Stimulated activated CD8-positive, alpha-beta memory T cell treated with anti-CD3 and anti-CD28 coated beads, Interleukin-7, amount 100 ng/mL, for 4 hours (primary cell): ENCODE data around the gene CLASP2.

ENCODE experiments used
- DNase-seq, 2 donors: peaks; one replicate each; pipeline ENCODE4 v3.0.0-alpha.2; 2020; ENCODE audit warnings: low read depth in 2 of 2

Gene CLASP2

DNA sequence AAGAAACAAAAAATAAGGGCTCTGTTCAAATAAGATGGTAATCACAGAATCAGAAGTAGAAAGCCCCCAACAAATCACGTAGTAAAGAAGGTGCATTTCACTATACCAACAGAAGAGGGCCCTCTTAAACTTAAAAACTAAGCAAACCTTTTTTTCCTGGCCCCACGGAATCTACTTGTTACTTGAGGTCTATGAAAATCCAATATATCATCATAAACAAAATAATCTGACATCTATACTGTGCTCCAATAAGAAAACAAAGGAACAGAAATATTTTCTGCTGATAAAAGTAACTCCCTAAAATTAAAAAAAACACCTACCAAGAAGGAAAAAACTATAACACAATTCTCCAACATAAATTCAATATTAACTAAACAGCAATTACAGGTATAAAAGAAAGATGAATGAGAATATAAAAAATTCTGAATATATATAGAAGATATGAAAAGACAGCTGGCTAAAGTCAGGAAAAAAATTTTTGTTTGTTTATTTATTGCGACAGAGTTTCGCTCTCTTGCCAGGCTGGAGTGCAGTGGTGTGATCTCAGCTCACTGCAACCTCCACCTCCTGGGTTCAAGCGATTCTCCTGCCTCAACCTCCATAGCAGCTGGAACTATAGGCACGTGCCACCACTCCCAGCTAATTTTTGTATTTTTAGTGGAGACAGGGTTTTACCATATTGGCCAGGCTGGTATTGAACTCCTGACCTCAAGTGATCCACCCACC, 81.8 kb downstream of the CLASP2 start:
- DNase-seq: no peak

DNA sequence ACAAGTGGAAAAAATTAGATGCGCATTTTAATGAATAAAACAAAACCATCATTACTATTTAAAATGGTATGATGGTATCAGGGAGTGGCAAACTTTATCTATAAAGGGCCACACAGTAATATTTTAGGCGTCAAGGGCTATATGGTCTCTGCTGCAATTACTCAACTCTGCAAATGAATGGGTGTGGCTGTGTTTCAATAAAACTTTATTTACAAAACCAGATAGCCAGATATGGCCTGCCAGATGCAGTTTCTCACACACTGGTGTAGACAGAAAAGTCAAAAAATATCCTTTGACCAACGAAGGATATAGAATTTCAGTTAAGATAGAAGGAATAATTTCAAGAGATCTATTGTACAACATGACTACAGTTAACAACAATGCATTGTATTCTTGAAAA, 83.8 kb downstream of the CLASP2 start:
- no peak for DNase-seq

DNA sequence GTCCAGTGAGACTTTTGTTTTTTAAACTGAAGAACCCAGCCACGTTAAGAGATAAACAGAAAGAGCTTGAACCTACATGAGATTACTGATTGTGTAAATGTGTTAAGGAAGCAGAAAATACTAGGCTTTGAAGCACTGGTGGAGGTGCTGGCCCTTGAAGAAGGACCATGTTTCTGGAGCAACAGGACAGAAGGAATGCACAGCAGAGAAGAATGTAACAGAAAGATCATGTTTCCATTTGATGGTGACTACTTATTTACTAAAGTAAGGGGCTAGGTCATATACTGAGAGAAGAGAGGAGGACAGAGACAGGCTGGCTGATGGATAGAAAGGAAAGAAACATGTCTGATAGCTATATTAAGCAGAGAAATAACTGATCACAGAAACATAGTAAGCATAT, 88.8 kb downstream of the CLASP2 start:
- DNase-seq: no peak

DNA sequence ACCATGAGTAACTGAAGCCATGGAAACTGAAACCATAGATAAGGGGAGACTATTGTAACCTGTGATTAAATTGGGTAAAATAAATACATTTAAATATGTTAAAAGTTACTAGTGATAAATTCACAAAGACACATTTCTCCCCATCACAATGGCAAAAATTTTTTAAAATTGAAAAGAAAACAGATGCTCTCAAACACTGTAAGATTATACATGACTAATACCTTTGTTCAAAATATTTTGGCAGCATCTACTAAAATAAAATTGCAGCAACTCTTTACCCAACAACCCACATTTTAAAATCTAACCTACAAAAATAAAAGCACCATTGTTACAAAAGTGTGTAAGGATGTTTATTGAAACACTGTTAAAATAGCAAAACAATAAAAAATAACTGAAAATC, 93.3 kb downstream of the CLASP2 start:
- DNase-seq: no peak

DNA sequence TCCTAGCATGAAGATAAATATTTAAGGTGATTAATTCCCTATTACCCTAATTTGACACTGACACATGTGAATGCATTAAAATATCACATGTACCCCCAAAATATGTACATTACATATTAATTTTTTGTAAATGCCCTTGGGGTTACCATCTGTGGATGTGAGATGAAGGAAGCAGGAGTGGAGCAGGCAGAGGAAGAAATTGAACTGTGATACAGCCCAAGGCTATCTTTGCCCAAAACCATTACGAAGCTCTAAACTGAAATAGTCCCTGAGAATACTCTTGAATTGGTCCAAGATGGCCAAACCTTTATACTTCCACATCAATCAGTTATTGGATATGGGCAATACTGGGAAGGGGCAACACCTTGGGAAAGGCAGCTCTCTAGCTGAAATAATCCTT, 105.0 kb downstream of the CLASP2 start:
- no peak for DNase-seq

DNA sequence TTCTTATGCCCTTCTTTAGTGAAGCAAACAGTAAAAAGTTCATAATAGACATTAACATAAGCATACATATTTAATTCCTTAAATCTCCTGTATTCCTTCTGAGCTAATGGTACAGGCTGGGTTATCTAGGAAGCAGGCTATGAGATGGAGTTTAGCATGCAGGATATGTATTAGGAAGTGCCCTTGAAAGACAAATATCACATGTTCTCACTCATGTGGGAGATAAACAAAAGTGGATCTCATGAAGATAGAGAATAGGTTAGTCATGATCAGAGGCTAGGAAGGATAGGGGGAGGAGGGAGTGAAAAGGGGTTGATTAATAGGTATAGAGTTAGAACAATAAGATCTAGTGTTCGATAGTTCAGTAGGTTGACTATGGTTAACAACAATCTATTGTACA, 105.4 kb downstream of the CLASP2 start:
- no peak for DNase-seq

DNA sequence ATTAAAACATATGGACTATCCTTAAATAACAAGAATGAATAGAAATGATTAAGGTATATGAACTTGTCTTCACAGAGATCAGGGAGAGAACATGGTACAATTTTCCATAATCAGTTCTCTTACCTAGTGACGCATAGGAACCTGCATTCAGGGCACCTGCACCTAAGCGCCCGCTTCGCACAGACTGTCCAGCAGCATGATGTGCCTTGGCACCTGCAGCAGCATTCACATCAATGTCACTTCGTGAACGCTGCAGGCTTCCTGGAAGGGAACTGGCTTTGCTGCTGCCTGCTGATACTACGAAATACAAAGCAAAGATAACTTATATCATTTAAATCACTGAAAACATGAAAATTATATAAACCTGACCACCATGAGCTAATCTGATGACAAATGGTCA, 115.2 kb downstream of the CLASP2 start:
- no peak for DNase-seq

DNA sequence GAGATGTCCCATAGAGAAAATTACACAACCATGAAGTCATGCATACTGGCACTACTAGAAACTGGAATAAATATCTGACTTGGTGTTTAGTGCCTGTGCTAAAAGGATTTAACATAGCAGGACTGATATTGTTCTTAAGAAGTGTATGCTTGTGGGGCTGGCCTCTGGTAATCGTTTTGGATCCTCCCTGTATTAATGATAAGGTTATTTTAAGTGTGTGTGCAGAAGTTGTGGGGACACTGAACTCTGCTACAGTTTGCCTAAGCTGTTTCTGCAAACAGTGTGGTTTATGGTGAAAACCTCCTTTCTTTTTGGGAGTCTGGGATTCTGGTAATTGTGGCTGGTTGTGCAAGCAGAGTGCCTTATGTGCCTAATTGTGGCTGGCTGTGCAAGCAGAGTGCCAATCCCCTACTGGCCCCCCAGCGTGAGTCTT, 120.8 kb downstream of the CLASP2 start:
- DNase-seq: no peak

DNA sequence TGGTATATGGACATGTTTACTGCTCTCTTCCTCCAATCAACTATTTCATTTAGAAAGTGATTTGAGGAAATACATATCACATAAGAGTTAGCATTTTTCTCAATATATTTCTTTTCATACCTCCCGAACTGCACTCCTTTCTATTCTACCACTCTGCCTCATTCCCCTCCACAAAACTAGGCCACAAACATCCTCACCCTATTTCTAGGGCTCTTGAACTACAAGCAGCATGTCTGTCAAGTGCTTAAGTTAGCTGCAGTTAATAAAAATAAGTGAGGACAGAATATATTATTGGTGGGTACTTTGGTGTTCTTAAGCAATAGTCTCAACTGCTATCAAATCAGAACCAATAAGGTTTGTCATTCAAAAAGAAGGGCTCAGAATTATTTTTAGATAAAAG, 125.1 kb downstream of the CLASP2 start:
- no peak for DNase-seq

DNA sequence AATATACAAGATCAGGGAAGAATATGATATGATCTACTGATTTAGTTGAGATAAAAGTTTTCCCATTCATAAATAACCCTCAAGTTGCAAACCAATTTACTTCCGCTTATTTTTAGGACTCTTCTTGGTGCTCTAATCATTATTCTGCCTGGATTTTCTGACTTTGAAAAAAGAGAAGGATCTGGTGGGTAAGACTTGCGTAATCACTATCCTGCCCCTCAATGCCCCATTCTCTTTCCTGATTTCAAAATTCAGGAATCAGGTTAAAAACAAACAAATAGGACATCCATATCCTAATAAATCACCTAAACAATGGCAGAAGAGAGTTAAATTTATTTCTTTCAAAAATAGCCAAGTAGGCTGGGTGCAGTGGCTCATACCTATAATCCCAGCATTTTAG, 127.5 kb downstream of the CLASP2 start:
- no peak for DNase-seq

DNA sequence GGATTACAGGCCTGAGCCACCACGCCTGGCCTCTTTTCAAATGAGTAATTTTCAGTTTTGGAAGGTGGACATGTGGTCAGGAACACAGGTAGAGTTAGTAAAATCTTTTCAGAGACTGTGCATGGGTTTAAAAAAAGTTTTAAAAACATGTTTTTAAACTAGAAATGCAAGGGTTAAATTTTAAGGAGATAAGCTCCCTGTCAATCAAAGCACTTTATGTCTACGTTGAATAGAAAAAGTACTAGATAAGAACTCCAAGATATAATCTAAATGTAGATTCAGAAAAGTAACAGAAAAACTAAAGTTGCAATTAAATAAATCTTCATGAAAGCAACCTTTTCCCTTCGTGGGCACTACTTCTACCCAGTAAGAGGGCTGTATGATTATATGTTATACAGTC, 131.7 kb downstream of the CLASP2 start:
- no peak for DNase-seq

DNA sequence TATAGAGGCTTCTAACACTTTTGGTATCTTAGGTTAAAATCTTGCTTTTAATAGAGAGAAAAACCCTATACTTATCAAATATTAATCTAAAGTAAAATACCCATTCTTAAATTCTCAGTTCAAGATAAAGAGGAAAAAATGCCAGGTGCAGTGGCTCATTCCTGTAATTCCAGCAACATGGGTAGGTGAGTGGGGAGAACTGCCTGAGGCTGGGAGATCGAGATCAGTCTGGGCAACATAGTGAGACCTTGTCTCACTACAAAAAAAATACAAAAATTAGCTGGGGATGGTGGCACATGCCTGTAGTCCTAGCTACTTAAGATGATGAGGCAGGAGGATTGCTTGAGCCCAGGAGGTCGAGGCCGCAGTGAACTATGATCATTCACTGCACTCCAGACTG, 135.8 kb downstream of the CLASP2 start:
- DNase-seq: no peak

DNA sequence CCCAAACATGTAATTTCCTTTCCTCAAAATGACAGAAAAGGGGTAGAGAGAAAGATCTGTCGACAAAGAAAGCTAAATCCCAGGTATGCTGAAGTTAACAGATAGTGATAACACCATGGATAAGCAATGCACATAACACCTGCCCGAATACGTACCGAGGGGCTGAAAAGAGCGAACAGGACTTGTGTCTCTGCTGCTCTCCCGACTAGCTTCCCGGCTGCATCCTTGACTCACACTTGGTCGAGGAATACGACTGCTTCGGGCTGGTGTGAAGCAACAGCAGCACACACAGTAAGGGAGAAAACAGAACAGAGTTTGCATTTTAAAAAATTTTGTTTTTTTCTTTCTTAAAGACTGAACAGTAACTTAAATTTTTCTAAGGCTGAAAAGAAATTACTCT, 136.4 kb downstream of the CLASP2 start:
- no peak for DNase-seq

DNA sequence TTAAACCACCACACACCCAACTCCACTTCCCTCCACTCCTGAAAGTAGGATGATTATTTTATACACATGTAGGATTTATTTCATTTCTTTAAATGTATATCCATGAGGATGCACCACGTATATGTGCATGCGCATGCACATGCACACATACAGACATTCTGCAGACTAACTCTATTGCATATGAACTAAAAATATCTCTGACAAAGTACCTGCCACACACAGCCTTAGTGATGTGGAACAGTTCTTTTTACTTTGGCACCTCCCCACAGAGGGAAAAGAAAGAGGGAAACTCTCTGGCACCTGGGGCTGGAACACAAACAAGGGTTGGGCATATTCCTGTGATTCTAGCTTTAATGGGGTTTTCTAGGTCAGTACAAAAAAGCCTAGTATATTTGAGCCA, 138.2 kb downstream of the CLASP2 start:
- no peak for DNase-seq

DNA sequence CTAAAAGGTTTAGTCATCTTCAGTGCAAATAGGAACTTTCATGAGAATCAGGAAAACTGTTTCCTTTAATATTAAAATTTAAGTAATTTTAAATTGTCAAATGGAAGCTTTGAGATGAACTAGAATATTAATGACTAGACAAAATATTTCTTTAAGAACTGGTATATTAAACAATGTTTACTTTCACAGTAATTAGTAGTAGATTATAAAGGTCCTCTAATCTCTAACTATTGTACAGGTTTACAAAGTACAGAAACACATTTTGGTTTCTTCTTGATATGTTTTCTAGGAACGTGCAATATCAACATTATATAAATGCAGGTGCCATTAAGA, 138.9 kb downstream of the CLASP2 start:
- no peak for DNase-seq

DNA sequence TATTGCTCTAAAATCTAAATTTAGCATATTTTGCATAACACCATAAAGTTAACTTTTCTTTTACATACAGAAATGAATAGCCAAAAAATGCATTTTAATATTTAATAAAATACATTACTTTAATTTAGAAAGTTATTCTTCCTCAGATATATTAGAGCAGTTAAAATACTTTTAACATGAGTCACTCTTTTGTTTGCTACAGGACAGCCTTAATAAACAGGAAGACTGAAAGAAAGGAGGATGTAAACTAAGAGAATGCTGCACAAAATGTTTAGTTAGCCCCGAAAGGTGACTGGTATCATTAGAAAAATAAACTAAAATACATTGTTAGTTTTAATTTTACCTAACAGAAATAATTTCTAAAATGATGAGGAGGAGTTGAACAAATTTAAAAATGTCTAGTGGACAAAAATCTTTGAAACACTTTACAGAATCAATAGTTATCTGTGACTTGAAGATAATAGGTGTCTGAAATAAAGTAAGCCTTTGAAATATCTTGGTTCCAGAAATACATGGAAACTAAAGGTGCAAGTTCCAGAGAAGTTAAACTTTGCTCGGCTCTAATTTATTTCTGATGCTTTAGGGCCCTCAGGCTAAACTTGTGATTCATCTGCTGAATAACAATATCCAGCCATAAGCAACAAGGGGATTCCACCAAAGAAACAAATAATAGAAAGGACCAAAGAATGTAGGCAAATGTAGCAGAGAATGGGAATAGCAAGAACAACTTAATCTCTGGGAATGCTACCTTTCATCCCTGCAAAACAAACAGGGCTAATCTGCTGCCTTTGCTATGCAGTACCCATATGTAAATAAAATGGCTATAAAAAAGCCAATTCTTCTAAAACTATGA, 139.5 kb downstream of the CLASP2 start:
- no peak for DNase-seq

DNA sequence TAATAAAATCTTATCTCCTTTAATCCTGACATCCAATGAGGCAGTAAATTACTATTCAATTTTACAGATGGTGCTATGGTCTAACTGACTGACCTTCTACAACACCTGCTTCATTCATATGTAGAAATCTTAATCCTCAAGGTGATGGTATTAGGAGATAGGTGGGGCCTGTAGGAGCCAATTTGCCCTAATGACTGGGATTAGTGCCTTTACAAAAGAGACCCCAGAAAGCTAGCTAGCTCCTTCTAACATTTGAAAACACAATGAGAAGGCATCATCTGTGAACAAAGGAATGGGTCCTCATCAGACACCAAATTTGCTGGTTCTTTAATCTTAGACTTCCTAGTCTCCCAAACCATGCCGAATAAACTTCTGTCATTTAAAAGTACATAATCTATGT, 140.5 kb downstream of the CLASP2 start:
- DNase-seq: no peak

DNA sequence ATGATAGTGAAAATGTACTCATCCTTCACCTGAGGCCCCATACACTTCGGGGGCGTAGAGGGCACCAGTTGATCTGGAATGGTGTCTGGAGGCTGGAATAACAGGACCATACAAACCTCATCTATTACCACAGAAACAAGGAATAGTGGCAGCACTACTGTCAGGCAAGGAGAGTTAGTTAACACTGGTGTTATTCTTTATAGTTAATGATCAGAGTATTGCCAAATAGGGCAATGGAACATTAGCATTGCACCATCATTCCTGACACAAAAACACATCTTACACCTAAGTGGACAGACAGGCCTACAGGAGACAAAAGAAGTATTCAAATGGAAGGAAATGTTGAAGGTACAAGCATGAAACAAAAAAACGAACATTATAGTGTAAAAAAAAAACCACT, 140.9 kb downstream of the CLASP2 start:
- DNase-seq: no peak

DNA sequence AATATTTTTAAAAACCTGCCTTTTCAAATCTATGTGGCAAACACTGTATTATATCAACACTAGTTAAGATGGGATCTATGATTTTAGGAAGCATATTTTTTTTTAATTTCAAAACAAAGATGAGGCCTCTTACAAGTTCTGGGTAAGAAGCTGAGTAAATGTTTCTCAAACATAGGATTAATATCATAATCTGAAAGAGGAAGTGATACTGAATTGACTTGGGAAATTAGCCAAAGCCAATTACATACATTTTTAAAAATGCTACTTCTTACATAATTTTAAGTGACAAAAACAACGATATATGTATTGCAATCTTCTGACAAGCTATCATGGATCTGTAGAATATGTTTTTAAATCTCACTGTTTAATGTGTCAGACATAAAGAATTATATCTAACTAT, 142.7 kb downstream of the CLASP2 start:
- no peak for DNase-seq

DNA sequence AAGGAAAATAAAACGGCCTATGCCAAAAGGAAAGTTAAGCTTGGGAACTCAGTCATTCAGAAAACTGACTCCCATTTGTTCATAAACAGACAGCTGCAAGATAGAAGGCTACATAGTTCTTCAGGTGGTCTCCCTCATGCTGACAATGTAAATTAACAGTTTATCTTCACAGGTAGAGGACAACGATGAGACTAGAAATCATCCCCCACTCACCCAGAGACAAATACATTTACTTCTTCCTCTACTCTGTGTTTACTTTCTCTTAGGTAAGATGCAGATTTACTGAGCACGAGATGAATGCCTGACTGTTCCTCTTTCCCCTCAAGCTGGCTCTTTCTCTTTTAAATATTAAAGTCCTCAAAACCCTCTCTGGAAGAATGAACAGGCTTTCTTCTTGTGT, 160.2 kb downstream of the CLASP2 start:
- no peak for DNase-seq

DNA sequence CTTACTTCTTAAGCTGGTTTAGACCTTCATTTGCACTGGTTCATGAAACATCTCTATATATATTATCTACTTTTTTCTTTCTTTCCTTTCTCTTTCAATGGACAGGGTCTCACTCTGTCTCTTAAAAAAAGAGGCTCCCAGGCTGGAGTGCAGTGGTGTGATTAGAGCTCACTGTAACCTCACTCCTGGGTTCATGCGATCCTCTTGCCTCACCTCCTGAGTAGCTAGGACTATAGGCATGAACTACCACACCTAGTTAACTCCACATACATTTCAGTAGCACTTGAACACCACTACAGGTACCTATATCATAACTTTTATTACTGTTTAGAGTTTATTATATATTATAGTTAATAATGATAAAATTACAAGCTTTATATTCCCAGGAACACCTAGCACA, 160.8 kb downstream of the CLASP2 start:
- DNase-seq: no peak

DNA sequence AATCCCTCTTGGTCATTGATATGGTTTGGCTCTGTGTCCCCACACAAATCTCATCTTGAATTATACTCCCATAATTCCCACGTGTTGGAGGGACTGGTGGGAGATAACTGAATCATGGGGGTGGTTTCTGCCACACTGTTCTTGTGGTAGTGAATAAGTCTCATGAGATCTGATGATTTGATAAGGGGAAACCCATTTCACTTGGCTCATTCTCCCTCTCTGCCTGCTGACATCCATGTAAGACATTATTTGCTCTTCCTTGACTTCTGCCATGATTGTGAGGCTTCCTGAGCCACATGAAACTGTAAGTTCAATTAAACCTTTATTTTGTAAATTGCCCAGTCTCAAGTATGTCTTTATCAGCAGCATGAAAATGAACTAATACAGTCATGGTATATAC, 171.0 kb downstream of the CLASP2 start:
- no peak for DNase-seq

DNA sequence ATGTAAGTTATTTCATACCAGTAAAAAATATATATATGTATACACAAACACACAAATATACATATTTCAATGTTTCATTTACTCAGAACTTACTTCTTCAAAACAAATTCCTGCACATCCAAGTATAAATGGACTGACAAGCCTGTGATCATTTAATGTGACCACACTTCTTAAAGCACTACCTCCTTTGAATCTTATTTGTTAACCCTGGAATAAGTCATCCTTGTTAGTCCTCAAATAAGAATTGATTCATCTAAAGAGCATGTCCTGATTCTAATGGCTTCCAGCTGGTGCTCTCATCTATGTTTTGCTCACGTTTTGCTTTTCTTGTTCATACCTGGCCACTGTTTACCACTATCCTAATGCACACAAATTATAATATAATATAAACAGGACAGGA, 173.9 kb downstream of the CLASP2 start:
- DNase-seq: no peak

DNA sequence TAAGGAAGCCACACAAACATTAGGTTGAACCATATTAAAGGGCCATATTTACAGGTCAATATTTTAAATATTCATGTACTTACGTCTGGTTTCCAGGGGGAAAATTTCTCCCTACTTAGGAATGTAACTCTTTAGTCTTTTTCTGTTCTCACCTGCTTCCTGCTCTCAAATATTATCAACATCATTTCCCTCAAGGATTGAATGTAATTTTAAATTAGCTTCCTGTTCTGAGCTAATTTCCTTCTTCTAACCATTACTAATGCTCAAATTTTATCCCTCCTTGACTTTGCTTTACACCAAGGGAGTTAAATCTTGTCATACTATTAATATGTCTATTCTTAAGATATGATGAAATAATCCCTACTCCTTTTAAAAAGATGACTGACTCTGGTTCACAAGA, 174.5 kb downstream of the CLASP2 start:
- no peak for DNase-seq
